Measurements from ENCODE around the gene CHD6.

Gene CHD6

DNA sequence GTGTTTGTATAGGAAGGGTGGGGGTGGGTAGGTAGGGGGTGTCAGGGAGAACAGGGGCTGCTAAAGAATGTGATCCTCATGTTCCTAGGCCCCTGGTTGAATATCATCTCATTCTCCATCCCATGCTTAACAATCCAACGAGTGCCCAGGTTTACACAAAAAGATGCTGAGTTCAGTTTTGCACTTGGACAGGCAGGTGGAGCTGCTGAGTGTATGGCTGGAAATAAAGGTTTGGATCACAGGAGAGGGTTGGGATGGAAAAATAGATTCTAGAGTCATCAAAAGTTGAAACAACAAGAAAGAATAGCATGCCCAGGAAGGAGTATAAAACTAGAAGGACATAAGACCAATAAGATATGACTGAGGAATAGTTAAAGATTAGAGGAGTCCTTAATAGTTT lies 14.2 kb downstream of the CHD6 start:
- no peak overlapping the region for H3K4me3 ChIP-seq (ENCODE audit: low read length)
- DNase-seq (ENCODE audit: low read depth) = no peak
- TF ChIP-seq, protein P1, sequence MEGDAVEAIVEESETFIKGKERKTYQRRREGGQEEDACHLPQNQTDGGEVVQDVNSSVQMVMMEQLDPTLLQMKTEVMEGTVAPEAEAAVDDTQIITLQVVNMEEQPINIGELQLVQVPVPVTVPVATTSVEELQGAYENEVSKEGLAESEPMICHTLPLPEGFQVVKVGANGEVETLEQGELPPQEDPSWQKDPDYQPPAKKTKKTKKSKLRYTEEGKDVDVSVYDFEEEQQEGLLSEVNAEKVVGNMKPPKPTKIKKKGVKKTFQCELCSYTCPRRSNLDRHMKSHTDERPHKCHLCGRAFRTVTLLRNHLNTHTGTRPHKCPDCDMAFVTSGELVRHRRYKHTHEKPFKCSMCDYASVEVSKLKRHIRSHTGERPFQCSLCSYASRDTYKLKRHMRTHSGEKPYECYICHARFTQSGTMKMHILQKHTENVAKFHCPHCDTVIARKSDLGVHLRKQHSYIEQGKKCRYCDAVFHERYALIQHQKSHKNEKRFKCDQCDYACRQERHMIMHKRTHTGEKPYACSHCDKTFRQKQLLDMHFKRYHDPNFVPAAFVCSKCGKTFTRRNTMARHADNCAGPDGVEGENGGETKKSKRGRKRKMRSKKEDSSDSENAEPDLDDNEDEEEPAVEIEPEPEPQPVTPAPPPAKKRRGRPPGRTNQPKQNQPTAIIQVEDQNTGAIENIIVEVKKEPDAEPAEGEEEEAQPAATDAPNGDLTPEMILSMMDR (conservative IDR thresholded peaks at IDR 0.05; ENCODE audit: low read depth, low read length) = peak; percentile 36

DNA sequence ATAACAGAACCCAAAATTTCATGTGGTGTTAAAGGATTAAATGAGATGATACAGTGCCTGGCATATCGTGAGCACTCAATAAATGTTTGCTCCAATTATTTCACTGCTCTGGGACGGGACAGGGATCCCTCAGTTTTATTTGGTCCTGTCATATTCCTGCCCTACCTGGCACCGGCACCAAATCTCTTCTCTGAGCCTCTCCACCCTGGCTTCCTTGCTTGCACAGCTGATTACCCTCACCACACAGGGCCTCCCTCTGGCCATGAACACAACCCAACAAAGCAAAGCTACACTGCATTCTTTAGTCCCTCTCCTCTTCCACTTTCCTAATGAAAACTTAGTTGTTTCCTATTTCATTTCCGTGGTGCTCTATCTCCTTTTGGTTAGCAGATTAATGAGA lies 16.4 kb downstream of the CHD6 start:
- TF ChIP-seq, protein P1 (conservative IDR thresholded peaks at IDR 0.05; ENCODE audit: low read depth, low read length) = no peak
- H3K4me3 ChIP-seq (ENCODE audit: low read length) = no peak overlapping the region
- no peak for DNase-seq (ENCODE audit: low read depth)

DNA sequence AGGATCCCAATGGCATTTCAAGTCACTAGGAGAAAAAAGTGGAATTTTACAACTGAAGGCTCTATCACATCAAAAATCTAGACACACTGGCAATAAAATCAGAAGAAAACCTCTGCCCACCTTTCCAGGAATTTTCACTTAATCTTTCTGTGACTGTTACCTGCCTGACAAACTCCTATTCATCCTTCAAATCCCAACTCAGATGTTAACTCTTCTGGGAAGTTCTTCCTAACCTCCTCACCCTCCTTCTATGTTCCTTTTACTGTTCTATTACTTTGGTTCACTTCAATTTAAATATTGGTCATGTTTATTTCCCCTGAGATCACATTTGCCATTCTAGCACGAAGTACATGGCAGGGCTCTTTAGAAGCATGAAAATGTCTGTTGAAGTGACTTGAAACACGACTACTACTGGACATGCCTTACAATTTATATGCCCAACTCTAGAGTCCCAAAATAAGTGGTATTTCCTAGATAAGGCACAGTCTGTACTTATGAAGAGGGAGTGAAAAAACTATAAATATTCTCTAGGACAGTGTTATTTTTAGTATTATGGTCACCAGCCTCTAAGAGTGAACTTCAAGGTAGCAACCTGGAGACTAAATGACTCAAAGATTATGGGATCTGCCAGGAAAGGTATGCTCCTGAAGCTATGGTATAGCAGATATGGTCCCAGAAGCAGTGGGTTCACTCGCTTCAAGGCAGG lies 17.1 kb downstream of the CHD6 start:
- no peak overlapping the region for H3K4me3 ChIP-seq (ENCODE audit: low read length)
- TF ChIP-seq, protein P1 (conservative IDR thresholded peaks at IDR 0.05; ENCODE audit: low read depth, low read length) = no peak
- DNase-seq (ENCODE audit: low read depth) = no peak

DNA sequence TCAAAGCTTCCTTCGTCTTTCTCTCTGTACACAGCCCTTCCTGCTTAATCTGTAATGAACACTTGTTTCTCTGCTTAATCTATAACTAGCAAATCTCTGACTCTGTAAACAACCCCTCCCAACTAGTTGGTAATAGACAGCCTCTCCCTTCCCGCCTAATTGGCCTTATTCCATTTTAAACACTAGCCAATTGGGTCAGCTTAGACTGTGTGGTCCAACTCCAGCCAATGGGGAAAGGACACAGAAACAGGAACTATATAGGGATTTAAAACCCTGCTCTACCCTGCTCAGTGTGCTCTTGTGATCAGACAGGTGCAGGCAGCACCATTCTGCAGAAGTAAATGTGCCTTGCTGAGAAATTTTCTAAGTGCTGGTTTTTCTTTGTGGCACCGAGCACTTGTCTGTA lies 18.5 kb downstream of the CHD6 start:
- TF ChIP-seq, protein P1 (conservative IDR thresholded peaks at IDR 0.05; ENCODE audit: low read depth, low read length) = no peak
- DNase-seq (ENCODE audit: low read depth) = no peak
- H3K4me3 ChIP-seq (ENCODE audit: low read length) = no peak overlapping the region

DNA sequence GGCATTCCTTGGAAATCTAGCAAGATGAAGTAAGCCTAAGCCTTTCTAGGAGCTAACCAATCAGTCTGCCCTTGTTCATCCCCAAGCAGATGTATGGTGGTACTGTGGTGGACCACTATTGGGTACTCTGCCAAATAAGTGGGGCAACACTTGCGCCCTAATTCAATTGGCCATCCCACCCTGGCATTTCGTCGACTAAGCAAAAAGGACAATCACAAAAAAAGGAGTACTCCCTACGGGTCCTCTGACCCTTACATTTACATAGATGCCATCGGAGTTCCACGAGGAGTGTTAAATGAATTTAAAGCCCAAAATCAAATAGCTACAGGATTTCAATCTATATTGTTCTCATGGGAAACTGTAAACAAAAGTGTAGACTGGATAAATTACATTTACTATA lies 19.5 kb downstream of the CHD6 start:
- DNase-seq (ENCODE audit: low read depth) = no peak
- TF ChIP-seq, protein P1 (conservative IDR thresholded peaks at IDR 0.05; ENCODE audit: low read depth, low read length) = no peak
- H3K4me3 ChIP-seq (ENCODE audit: low read length) = no peak overlapping the region

DNA sequence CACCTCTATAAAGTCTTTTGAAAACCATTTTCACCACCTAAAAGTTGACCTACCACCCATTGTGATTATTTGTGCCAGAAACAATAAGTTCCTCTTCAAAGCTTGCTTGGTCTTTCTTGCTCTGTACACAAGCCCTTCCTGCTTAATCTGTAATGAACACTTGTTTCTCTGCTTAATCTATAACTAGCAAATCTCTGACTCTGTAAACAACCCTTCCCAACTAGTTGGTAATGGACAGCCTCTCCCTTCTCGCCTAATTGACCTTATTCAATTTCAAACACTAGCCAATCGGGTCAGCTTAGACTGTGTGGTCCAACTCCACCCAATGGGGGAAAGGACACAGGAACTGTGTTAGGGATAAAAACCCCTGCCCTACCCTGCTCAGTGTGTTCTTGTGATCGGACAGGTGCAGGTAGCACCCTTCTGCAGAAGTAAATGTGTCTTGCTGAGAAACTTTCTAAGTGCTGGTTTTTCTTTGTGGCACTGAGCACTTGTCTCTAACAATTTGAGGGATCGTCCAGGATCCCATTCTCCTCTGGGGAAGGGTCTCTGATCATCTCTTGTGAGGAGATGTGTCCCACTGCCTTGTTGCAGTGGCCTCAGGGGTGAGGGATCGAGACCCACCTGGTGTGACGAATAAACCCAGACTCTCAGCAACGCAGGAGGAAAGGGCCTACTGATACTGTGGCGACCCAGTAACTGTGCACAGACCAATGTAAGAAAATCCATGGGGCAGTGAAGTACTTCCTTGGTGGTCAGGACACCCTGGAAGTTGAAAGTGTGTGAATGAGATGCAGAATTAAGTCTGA lies 23.5 kb downstream of the CHD6 start:
- no peak overlapping the region for H3K4me3 ChIP-seq (ENCODE audit: low read length)
- no peak for DNase-seq (ENCODE audit: low read depth)
- TF ChIP-seq, protein P1 (conservative IDR thresholded peaks at IDR 0.05; ENCODE audit: low read depth, low read length) = no peak
